ENCODE measurements around the gene LRMDA. TPM values are rescaled to one million over a fixed set of nuclear protein-coding genes. Genes with fewer than 3 reads are reported as not detected.

The LRMDA gene
- total RNA-seq, 1 experiment from 2014 or later = 4.8 TPM

- BruUV-seq (replicated peaks) = no TSS peak
- H3K4me2 ChIP-seq (ENCODE audit: low read length) = no peak overlapping the region
- DNase-seq (ENCODE audit: low read depth, low spot score) = no peak
- H3K9me3 ChIP-seq (ENCODE audit: control insufficient read depth in 1 of 2, insufficient read depth in 1 of 2, low read depth in 1 of 2, low read length in 2 of 2) = no peaks in the 10 kb centered on the region
- CTCF ChIA-PET = no interaction called here
- no peak overlapping the region for H2AFZ ChIP-seq (ENCODE audit: low read depth, low read length, poor library complexity, severe bottlenecking)
- RAD21 ChIA-PET (ENCODE audit: low non-redundant PET in 1 of 2, low total read pairs in 2 of 2, uncharacterized antibody in 2 of 2, unreplicated experiment in 2 of 2) = no interaction called here
- H4K20me1 ChIP-seq (ENCODE audit: insufficient read depth) = no peaks in the 10 kb centered on the region
- intact Hi-C loops (cut with micrococcal nuclease) = no loop called here
- POLR2A ChIA-PET = no interaction called here
- H3K27ac ChIP-seq (ENCODE audit: low read depth, low read length) = no peak overlapping the region
- peaks cover 5% of the 10 kb centered on the region; the same call in 1 of the 2 replicates for H3K27me3 ChIP-seq (ENCODE audit: insufficient read depth, low read length)
- no peaks in the 10 kb centered on the region for H3K36me3 ChIP-seq (ENCODE audit: control insufficient read depth in 1 of 2, insufficient read depth in 2 of 2, low read length in 2 of 2)
- no peaks in the 10 kb centered on the region for H3K79me2 ChIP-seq (ENCODE audit: insufficient read depth, low read length)
- TF ChIP-seq POLR2AphosphoS5 (IDR thresholded peaks at IDR 0.05; ENCODE audit: low read depth, low read length) = no peak
- no peak for TF ChIP-seq RAD21 (IDR thresholded peaks at IDR 0.05; ENCODE audit: low read depth)
- TF ChIP-seq EZH2phosphoT487 (IDR thresholded peaks at IDR 0.05; ENCODE audit: borderline replicate concordance) = no peak
- no peak for TF ChIP-seq JUND (IDR thresholded peaks at IDR 0.05)
- no peak for TF ChIP-seq MAX (IDR thresholded peaks at IDR 0.05)
- TF ChIP-seq SIN3A (IDR thresholded peaks at IDR 0.05; ENCODE audit: low read depth) = no peak
- TF ChIP-seq CEBPB (IDR thresholded peaks at IDR 0.05; ENCODE audit: low read depth) = no peak
- no peak for TF ChIP-seq ZFX (IDR thresholded peaks at IDR 0.05)
- TF ChIP-seq ELF1 (IDR thresholded peaks at IDR 0.05; ENCODE audit: borderline replicate concordance, low read depth) = no peak
- no peak for TF ChIP-seq EGR1 (IDR thresholded peaks at IDR 0.05; ENCODE audit: low read depth)
- no peaks in the 10 kb centered on the region for H3K4me1 ChIP-seq (ENCODE audit: control insufficient read depth in 1 of 2, insufficient read depth in 2 of 2, low read length in 2 of 2)
- ATAC-seq = no peak
- no peak overlapping the region for H3K9ac ChIP-seq (ENCODE audit: low read length)
- no peaks in the 10 kb centered on the region for H3K9me2 ChIP-seq (ENCODE audit: insufficient read depth)
- no peak overlapping the region for H3K4me3 ChIP-seq (replicated peaks in 1 of 2; ENCODE audit: low read depth in 1 of 2, low read length in 2 of 2)
These were observed 233.5 kb downstream of the LRMDA start for GRCh38 chr10:75664968-75665367.

DNA sequence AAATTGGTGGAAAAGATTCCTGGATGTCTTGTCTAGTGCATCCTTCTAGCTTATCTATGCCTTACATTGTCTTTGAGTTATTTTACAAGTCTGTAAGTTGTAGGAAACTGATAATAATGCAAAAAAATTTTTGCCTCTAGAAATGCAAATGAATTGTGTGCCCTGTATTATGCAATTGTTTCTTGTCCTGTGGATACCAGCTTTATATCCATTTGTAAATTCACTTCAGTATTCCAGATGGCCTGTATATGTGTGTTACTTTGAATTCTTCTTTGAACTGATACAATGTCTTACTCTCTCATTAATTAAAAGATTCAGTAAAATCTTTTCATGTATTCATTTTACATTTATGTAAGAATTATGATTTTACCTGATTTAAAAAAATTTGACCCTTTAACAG is 234.3 kb downstream of the LRMDA start:
- POLR2A ChIA-PET = no interaction called here
- RAD21 ChIA-PET (ENCODE audit: low non-redundant PET in 1 of 2, low total read pairs in 2 of 2, uncharacterized antibody in 2 of 2, unreplicated experiment in 2 of 2) = no interaction called here
- TF ChIP-seq, protein P1, sequence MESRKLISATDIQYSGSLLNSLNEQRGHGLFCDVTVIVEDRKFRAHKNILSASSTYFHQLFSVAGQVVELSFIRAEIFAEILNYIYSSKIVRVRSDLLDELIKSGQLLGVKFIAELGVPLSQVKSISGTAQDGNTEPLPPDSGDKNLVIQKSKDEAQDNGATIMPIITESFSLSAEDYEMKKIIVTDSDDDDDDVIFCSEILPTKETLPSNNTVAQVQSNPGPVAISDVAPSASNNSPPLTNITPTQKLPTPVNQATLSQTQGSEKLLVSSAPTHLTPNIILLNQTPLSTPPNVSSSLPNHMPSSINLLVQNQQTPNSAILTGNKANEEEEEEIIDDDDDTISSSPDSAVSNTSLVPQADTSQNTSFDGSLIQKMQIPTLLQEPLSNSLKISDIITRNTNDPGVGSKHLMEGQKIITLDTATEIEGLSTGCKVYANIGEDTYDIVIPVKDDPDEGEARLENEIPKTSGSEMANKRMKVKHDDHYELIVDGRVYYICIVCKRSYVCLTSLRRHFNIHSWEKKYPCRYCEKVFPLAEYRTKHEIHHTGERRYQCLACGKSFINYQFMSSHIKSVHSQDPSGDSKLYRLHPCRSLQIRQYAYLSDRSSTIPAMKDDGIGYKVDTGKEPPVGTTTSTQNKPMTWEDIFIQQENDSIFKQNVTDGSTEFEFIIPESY (IDR thresholded peaks at IDR 0.05; ENCODE audit: extremely low read depth, insufficient replicate concordance, low read length) = no peak
- TF ChIP-seq, protein P2, sequence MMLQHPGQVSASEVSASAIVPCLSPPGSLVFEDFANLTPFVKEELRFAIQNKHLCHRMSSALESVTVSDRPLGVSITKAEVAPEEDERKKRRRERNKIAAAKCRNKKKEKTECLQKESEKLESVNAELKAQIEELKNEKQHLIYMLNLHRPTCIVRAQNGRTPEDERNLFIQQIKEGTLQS (IDR thresholded peaks at IDR 0.05) = no peak
- TF ChIP-seq SP1 (IDR thresholded peaks at IDR 0.05; ENCODE audit: low read depth) (no peak), ELF1 (IDR thresholded peaks at IDR 0.05; ENCODE audit: borderline replicate concordance, low read depth) (no peak), POLR2A (IDR thresholded peaks at IDR 0.05; ENCODE audit: borderline replicate concordance, extremely low read depth, insufficient read depth, insufficient read length) (no peak), EGR1 (IDR thresholded peaks at IDR 0.05; ENCODE audit: low read depth) (no peak), FOSL1 (IDR thresholded peaks at IDR 0.05; ENCODE audit: low read depth) (no peak)
- TF ChIP-seq, protein P3, sequence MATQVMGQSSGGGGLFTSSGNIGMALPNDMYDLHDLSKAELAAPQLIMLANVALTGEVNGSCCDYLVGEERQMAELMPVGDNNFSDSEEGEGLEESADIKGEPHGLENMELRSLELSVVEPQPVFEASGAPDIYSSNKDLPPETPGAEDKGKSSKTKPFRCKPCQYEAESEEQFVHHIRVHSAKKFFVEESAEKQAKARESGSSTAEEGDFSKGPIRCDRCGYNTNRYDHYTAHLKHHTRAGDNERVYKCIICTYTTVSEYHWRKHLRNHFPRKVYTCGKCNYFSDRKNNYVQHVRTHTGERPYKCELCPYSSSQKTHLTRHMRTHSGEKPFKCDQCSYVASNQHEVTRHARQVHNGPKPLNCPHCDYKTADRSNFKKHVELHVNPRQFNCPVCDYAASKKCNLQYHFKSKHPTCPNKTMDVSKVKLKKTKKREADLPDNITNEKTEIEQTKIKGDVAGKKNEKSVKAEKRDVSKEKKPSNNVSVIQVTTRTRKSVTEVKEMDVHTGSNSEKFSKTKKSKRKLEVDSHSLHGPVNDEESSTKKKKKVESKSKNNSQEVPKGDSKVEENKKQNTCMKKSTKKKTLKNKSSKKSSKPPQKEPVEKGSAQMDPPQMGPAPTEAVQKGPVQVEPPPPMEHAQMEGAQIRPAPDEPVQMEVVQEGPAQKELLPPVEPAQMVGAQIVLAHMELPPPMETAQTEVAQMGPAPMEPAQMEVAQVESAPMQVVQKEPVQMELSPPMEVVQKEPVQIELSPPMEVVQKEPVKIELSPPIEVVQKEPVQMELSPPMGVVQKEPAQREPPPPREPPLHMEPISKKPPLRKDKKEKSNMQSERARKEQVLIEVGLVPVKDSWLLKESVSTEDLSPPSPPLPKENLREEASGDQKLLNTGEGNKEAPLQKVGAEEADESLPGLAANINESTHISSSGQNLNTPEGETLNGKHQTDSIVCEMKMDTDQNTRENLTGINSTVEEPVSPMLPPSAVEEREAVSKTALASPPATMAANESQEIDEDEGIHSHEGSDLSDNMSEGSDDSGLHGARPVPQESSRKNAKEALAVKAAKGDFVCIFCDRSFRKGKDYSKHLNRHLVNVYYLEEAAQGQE (IDR thresholded peaks at IDR 0.05; ENCODE audit: low read depth) = no peak
- CTCF ChIA-PET = no interaction called here
- H3K9ac ChIP-seq (ENCODE audit: low read length) = no peak overlapping the region
- no peaks in the 10 kb centered on the region for H3K36me3 ChIP-seq (ENCODE audit: control insufficient read depth in 1 of 2, insufficient read depth in 2 of 2, low read length in 2 of 2)
- ATAC-seq (no peak), DNase-seq (ENCODE audit: low read depth, low spot score) (no peak)
- no peaks in the 10 kb centered on the region for H3K4me1 ChIP-seq (ENCODE audit: control insufficient read depth in 1 of 2, insufficient read depth in 2 of 2, low read length in 2 of 2)
- H3K4me2 ChIP-seq (ENCODE audit: low read length) = no peak overlapping the region
- H2AFZ ChIP-seq (ENCODE audit: low read depth, low read length, poor library complexity, severe bottlenecking) = no peak overlapping the region
- peaks cover 5% of the 10 kb centered on the region; the same call in 1 of the 2 replicates for H3K27me3 ChIP-seq (ENCODE audit: insufficient read depth, low read length)
- no peaks in the 10 kb centered on the region for H4K20me1 ChIP-seq (ENCODE audit: insufficient read depth)
- H3K79me2 ChIP-seq (ENCODE audit: insufficient read depth, low read length) = no peaks in the 10 kb centered on the region
- no peak overlapping the region for H3K4me3 ChIP-seq (replicated peaks in 1 of 2; ENCODE audit: low read depth in 1 of 2, low read length in 2 of 2)
- H3K9me3 ChIP-seq (ENCODE audit: control insufficient read depth in 1 of 2, insufficient read depth in 1 of 2, low read depth in 1 of 2, low read length in 2 of 2) = no peaks in the 10 kb centered on the region
- intact Hi-C loops (cut with micrococcal nuclease) = no loop called here
- H3K9me2 ChIP-seq (ENCODE audit: insufficient read depth) = no peaks in the 10 kb centered on the region
- H3K27ac ChIP-seq (ENCODE audit: low read depth, low read length) = no peak overlapping the region
- BruUV-seq (replicated peaks) = no TSS peak

All from HCT116 (cell line).